MM.1S (cell line): ENCODE measurements around the gene FBXL13.

Experiments used
- DNase-seq: peaks from one replicate; pipeline ENCODE4 v3.0.0-alpha.2; 2015
- H2AFZ ChIP-seq: fragments of 300-600 bp; sonication (generic); 2 replicates; pipeline ENCODE4 v1.6.0; 2016; ENCODE audit warnings: antibody characterized with exemption, low read length
- H3F3A ChIP-seq: fragments of 300-600 bp; sonication (generic); 2 replicates; pipeline ENCODE4 v1.6.1; 2016; ENCODE audit warnings: mild to moderate bottlenecking, antibody characterized with exemption, low read length, moderate library complexity, mixed read lengths; ENCODE audit not compliant: insufficient read depth
- H3K27ac ChIP-seq: fragments of 300-600 bp; sonication (generic); 2 replicates; pipeline ENCODE4 v1.5.1; 2016; ENCODE audit warnings: mild to moderate bottlenecking, low read length
- H3K27me3 ChIP-seq: fragments of 300-600 bp; sonication (generic); replicated peaks from 2 replicates; pipeline ENCODE4 v1.6.0; 2016; ENCODE audit warnings: low read length; ENCODE audit not compliant: insufficient read depth
- H3K36me3 ChIP-seq: fragments of 300-600 bp; sonication (generic); replicated peaks from 2 replicates; pipeline ENCODE4 v1.6.1; 2016; ENCODE audit warnings: mild to moderate bottlenecking, low read length, mixed read lengths; ENCODE audit not compliant: insufficient read depth
- H3K4me1 ChIP-seq: fragments of 300-600 bp; sonication (generic); 2 replicates; pipeline ENCODE4 v1.6.1; 2016; ENCODE audit warnings: low read length, mixed read lengths
- H3K4me2 ChIP-seq: fragments of 300-600 bp; sonication (generic); 2 replicates; pipeline ENCODE4 v1.6.0; 2016; ENCODE audit warnings: low read depth, low read length
- H3K4me3 ChIP-seq: fragments of 300-600 bp; sonication (generic); 2 replicates; pipeline ENCODE4 v1.5.1; 2016; ENCODE audit warnings: low read length, mixed read lengths
- H3K79me2 ChIP-seq: fragments of 300-600 bp; sonication (generic); 2 replicates; pipeline ENCODE4 v1.6.1; 2016; ENCODE audit warnings: mixed run types, low read length, mixed read lengths
- H3K9ac ChIP-seq: fragments of 300-600 bp; sonication (generic); 2 replicates; pipeline ENCODE4 v1.6.1; 2016; ENCODE audit warnings: low read length, mixed read lengths
- H3K9me2 ChIP-seq: fragments of 300-600 bp; sonication (generic); replicated peaks from 2 replicates; pipeline ENCODE4 v1.6.1; 2016; ENCODE audit warnings: mild to moderate bottlenecking, low read length, mixed read lengths; ENCODE audit not compliant: insufficient read depth
- H3K9me3 ChIP-seq: fragments of 300-600 bp; sonication (generic); replicated peaks from 2 replicates; pipeline ENCODE4 v1.6.1; 2016; ENCODE audit warnings: mild to moderate bottlenecking, low read length, mixed read lengths; ENCODE audit not compliant: insufficient read depth
- H4K20me1 ChIP-seq: fragments of 300-600 bp; sonication (generic); 2 replicates; pipeline ENCODE4 v1.6.1; 2016; ENCODE audit warnings: mild to moderate bottlenecking, low read length, moderate library complexity, mixed read lengths; ENCODE audit not compliant: insufficient read depth
- CTCF ChIP-seq: fragments of 300-600 bp; sonication (generic); IDR thresholded peaks from 2 replicates; pipeline ENCODE4 v1.5.1; 2016; ENCODE audit warnings: antibody characterized with exemption, low read length, mixed read lengths
- EZH2 ChIP-seq: fragments of 300-600 bp; sonication (generic); optimal IDR thresholded peaks from 2 replicates; pipeline ENCODE3; 2017; ENCODE audit warnings: low read depth, mild to moderate bottlenecking, antibody characterized with exemption, low read length, mixed read lengths
- EZH2phosphoT487 ChIP-seq: fragments of 300-600 bp; sonication (generic); IDR thresholded peaks from 2 replicates; pipeline ENCODE4 v1.6.1; 2018; ENCODE audit warnings: antibody characterized with exemption, low read length

FBXL13 gene

GRCh38 chr7:102891693-102892261 lies 182.8 kb downstream of the FBXL13 start:
- H3K9ac ChIP-seq: no peak overlapping the region
- DNase-seq: no peak
- H3K27me3 ChIP-seq: no peaks in the 10 kb centered on the region
- H3K4me2 ChIP-seq: no peak overlapping the region
- no peaks in the 10 kb centered on the region for H3K4me1 ChIP-seq
- H3K9me3 ChIP-seq: no peaks in the 10 kb centered on the region
- no peak overlapping the region for H2AFZ ChIP-seq
- no peaks in the 10 kb centered on the region for H3K36me3 ChIP-seq
- H3K9me2 ChIP-seq: no peaks in the 10 kb centered on the region
- no peaks in the 10 kb centered on the region for H3F3A ChIP-seq
- H3K4me3 ChIP-seq: no peak overlapping the region
- no peak overlapping the region for H3K27ac ChIP-seq
- H3K79me2 ChIP-seq: no peaks in the 10 kb centered on the region
- H4K20me1 ChIP-seq: no peaks in the 10 kb centered on the region
- no peak for TF ChIP-seq CTCF
- no peak for TF ChIP-seq EZH2phosphoT487
- no peak for TF ChIP-seq EZH2

- no peak overlapping the region for H3K4me2 ChIP-seq
- DNase-seq: no peak
- H3K27ac ChIP-seq: no peak overlapping the region
- H3K27me3 ChIP-seq: no peaks in the 10 kb centered on the region
- no peak overlapping the region for H2AFZ ChIP-seq
- H3K36me3 ChIP-seq: no peaks in the 10 kb centered on the region
- no peaks in the 10 kb centered on the region for H3K4me1 ChIP-seq
- H4K20me1 ChIP-seq: no peaks in the 10 kb centered on the region
- H3K9ac ChIP-seq: no peak overlapping the region
- H3K9me3 ChIP-seq: no peaks in the 10 kb centered on the region
- no peaks in the 10 kb centered on the region for H3F3A ChIP-seq
- TF ChIP-seq CTCF (no peak), EZH2 (no peak), EZH2phosphoT487 (no peak)
- no peaks in the 10 kb centered on the region for H3K79me2 ChIP-seq
- H3K4me3 ChIP-seq: no peak overlapping the region
- H3K9me2 ChIP-seq: no peaks in the 10 kb centered on the region
Observed at GRCh38 chr7:102890971-102891692, 183.5 kb downstream of the FBXL13 start.

- Histone ChIP-seq H3F3A (no peaks in the 10 kb centered on the region), H3K9ac (no peak overlapping the region)
- DNase-seq: no peak
Observed at GRCh38 chr7:102890292-102890970, 184.2 kb downstream of the FBXL13 start.

More at GRCh38 chr7:102890292-102890970, 184.2 kb downstream of the FBXL13 start:
- H3K9me2 ChIP-seq: no peaks in the 10 kb centered on the region
- H3K4me1 ChIP-seq: no peaks in the 10 kb centered on the region
- H3K27me3 ChIP-seq: no peaks in the 10 kb centered on the region
- H3K79me2 ChIP-seq: no peaks in the 10 kb centered on the region
- no peak overlapping the region for H3K4me3 ChIP-seq
- H3K4me2 ChIP-seq: no peak overlapping the region
- H3K27ac ChIP-seq: no peak overlapping the region
- H2AFZ ChIP-seq: no peak overlapping the region
- no peaks in the 10 kb centered on the region for H3K36me3 ChIP-seq
- TF ChIP-seq EZH2 (no peak), CTCF (no peak), EZH2phosphoT487 (no peak)
- H3K9me3 ChIP-seq: no peaks in the 10 kb centered on the region
- no peaks in the 10 kb centered on the region for H4K20me1 ChIP-seq
